MCF 10A (cell line): ENCODE measurements around the gene STPG3. TPM values are rescaled to one million over a fixed set of nuclear protein-coding genes. Genes with fewer than 3 reads are reported as not detected.

ENCODE experiments used
- BruUV-seq: library from RNA; stranded (reverse); fragments of 400-500 nt; replicated peaks from 2 replicates; lab custom pipeline; 2021; lab: Mats Ljungman, UMichigan
- CTCF ChIA-PET: fragments of 300-600 bp; sonication (Branson Sonifier 250); formaldehyde crosslinking; extraction: SDS; loops from one replicate; lab custom pipeline; 2021; ENCODE audit warnings: antibody characterized with exemption, inconsistent platforms; lab: Yijun Ruan, JAX
- POLR2A ChIA-PET: fragments of 300-600, 350-650 bp; sonication (Branson Sonifier 250); formaldehyde crosslinking; extraction: SDS; loops from one replicate; lab custom pipeline; 2020; ENCODE audit warnings: antibody characterized with exemption, inconsistent platforms; lab: Yijun Ruan, JAX
- DNase-seq: peaks from one replicate; pipeline ENCODE4 v3.0.0-alpha.2; 2018; ENCODE audit not compliant: unreplicated experiment
- H3K27ac Mint-ChIP-seq: one replicate; pipeline ENCODE4 v1.8.0; 2022; ENCODE audit warnings: mild to moderate bottlenecking, low read depth, mixed read lengths; ENCODE audit not compliant: unreplicated experiment
- H3K27me3 Mint-ChIP-seq: one replicate; pipeline ENCODE4 v1.8.0; 2022; ENCODE audit warnings: mixed read lengths; ENCODE audit not compliant: insufficient read depth, unreplicated experiment
- H3K36me3 Mint-ChIP-seq: one replicate; pipeline ENCODE4 v1.8.0; 2022; ENCODE audit warnings: mild to moderate bottlenecking, moderate library complexity, mixed read lengths; ENCODE audit not compliant: insufficient read depth, unreplicated experiment
- H3K4me1 Mint-ChIP-seq: one replicate; pipeline ENCODE4 v1.8.0; 2022; ENCODE audit warnings: mixed read lengths; ENCODE audit not compliant: insufficient read depth, unreplicated experiment
- H3K4me3 Mint-ChIP-seq: one replicate; pipeline ENCODE4 v1.8.0; 2022; ENCODE audit warnings: mild to moderate bottlenecking, moderate library complexity, mixed read lengths; ENCODE audit not compliant: unreplicated experiment
- H3K9me3 Mint-ChIP-seq: one replicate; pipeline ENCODE4 v1.8.0; 2022; ENCODE audit warnings: mixed read lengths; ENCODE audit not compliant: unreplicated experiment
- intact Hi-C: fragments of 100-400 bp; cut with micrococcal nuclease; formaldehyde crosslinking; loops from 2 replicates; pipeline ENCODE4 v1.14.1; 2022
- total RNA-seq: library from RNA; stranded (reverse); gene quantifications from 2 replicates; pipeline ENCODE4 v1.2.3, GENCODE V29; 2022
- TF ChIP-seq, protein P1 (sequence below): fragments of 200-600 bp; IDR thresholded peaks from one replicate; pipeline ENCODE4 v1.8.0; 2022; ENCODE audit warnings: antibody characterized with exemption, mild to moderate bottlenecking; ENCODE audit not compliant: unreplicated experiment

STPG3 gene
- total RNA-seq, 1 experiment from 2014 or later, result not detected

DNA sequence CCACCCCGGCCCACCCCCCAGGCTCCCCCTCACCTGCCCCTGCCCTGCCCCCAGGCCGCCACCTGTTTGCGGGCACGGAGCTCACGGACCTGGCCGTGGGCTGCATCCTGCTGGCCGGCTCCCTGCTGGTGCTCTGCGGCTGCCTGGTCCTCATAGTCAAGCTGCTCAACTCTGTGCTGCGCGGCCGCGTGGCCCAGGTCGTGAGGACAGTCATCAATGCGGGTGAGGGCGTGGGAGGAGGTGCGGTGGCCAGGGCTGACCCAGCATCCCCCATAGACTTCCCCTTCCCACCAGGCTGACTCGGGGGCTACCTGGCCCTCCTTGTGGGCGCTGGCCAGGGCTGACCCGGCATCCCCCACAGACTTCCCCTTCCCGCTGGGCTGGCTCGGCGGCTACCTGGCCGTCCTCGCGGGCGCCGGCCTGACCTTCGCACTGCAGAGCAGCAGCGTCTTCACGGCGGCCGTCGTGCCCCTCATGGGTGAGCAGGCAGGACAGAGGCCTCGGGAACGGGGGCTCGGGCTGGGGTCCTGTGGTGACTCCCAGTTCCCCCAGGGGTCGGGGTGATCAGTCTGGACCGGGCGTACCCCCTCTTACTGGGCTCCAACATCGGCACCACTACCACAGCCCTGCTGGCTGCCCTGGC lies 16.9 kb upstream of the STPG3 start:
- Mint-ChIP-seq H3K9me3 (no peaks in the 10 kb centered on the region), H3K36me3 (peaks cover 7% of the 10 kb centered on the region), H3K4me1 (no peaks in the 10 kb centered on the region), H3K4me3 (no peak overlapping the region), H3K27ac (no peak overlapping the region), H3K27me3 (no peaks in the 10 kb centered on the region)
- BruUV-seq, result no TSS peak
- DNase-seq, result no peak
- CTCF ChIA-PET, result interaction anchor here (1.7 kb wide), 1 partner anchor 114 kb away, joined by 4 read pairs; no protein-coding TSS in a partner anchor
- POLR2A ChIA-PET, result no interaction called here
- intact Hi-C loops, result no loop called here
- TF ChIP-seq, protein P1, sequence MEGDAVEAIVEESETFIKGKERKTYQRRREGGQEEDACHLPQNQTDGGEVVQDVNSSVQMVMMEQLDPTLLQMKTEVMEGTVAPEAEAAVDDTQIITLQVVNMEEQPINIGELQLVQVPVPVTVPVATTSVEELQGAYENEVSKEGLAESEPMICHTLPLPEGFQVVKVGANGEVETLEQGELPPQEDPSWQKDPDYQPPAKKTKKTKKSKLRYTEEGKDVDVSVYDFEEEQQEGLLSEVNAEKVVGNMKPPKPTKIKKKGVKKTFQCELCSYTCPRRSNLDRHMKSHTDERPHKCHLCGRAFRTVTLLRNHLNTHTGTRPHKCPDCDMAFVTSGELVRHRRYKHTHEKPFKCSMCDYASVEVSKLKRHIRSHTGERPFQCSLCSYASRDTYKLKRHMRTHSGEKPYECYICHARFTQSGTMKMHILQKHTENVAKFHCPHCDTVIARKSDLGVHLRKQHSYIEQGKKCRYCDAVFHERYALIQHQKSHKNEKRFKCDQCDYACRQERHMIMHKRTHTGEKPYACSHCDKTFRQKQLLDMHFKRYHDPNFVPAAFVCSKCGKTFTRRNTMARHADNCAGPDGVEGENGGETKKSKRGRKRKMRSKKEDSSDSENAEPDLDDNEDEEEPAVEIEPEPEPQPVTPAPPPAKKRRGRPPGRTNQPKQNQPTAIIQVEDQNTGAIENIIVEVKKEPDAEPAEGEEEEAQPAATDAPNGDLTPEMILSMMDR, result no peak

DNA sequence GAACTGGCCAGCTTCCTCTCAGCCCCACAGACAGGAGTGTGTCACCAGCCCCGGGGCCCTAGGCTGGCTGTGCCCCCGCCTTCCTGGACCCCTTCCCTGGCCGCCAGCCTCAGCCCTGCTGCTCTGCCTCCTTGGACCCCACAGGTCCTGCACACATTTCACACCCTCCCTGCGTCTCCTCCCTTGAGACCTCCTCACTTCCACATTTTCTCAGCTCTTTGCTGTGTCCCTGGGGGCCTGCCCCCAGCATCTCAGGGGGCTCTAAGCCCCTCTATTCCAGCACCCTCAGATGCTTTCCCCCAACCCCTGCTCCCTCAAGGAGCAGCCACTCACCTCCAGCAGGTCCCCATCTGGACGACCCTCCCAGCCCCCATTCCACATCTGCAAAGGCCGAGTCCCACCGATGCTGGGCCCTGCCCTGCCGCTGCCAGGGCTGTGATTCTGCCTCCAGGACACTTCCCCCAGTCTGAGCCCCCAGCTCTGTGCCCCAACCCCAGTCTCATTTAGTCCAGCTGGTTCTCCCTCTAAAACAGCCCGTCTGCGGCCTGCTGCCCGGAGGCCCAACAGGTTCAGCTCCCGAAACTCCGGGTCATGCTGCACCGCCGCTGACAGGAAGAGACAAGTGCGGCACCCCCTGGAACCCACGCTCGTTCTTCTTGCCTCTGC lies 16.2 kb upstream of the STPG3 start:
- no peak overlapping the region for H3K27ac Mint-ChIP-seq
- no peak for DNase-seq
- intact Hi-C loops, result no loop called here
- no TSS peak for BruUV-seq
- ChIA-PET POLR2A (no interaction called here), CTCF (interaction anchor here (0.6 to 1.7 kb wide), 5 partner anchors 31 to 532 kb away, joined by 3 to 4 read pairs (median 4); no protein-coding TSS in a partner anchor)
- no peaks in the 10 kb centered on the region for H3K4me1 Mint-ChIP-seq
- H3K36me3 Mint-ChIP-seq, result peaks cover 12% of the 10 kb centered on the region
- H3K9me3 Mint-ChIP-seq, result no peaks in the 10 kb centered on the region
- TF ChIP-seq, protein P1, result no peak
- H3K27me3 Mint-ChIP-seq, result no peaks in the 10 kb centered on the region
- no peak overlapping the region for H3K4me3 Mint-ChIP-seq

DNA sequence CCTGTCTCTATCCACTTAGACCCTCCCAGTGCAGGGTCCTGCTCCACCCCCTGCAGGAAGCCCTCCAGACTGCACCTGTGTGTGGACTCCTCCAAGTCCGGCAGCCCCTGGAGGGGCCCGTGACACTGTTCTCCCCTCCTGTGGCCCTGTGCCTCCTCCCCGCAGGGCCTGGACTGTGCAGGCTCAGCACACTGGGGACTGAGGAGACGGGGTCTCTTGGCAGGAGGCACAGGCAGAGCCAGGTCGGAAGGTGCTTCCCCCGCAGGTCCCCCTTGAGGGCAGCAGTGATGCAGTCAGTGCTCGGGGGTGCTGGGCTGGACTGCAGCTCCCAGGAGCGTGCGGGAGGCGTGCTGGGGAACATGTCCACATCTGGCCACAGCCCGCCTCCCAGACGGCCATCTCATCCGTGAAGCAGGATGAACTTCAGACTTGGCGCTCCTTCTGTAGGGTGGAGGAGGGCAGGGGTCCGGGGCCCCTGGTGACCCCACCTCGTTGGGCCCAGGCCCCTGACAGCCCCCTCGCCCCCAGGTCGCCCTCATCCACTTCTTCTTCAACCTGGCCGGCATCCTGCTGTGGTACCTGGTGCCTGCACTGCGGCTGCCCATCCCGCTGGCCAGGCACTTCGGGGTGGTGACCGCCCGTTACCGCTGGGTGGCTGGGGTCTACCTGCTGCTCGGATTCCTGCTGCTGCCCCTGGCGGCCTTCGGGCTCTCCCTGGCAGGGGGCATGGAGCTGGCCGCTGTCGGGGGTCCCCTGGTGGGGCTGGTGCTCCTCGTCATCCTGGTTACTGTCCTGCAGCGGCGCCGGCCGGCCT lies 15.5 kb upstream of the STPG3 start:
- ChIA-PET POLR2A (interaction anchor here (1.0 to 1.8 kb wide), 3 partner anchors 10 to 47 kb away, joined by 4 to 16 read pairs (median 5); partner anchors contain the start of genes ANAPC2, CYSRT1, SSNA1 and TPRN), CTCF (interaction anchor here (0.6 to 1.9 kb wide), 10 partner anchors 23 to 206 kb away, joined by 3 to 8 read pairs (median 4); partner anchors contain the start of gene TOR4A)
- H3K9me3 Mint-ChIP-seq, result no peaks in the 10 kb centered on the region
- H3K4me1 Mint-ChIP-seq, result no peaks in the 10 kb centered on the region
- intact Hi-C loops, result no loop called here
- no peak overlapping the region for H3K4me3 Mint-ChIP-seq
- DNase-seq, result no peak
- no peak overlapping the region for H3K27ac Mint-ChIP-seq
- BruUV-seq, result no TSS peak
- H3K36me3 Mint-ChIP-seq, result peaks cover 13% of the 10 kb centered on the region
- H3K27me3 Mint-ChIP-seq, result no peaks in the 10 kb centered on the region
- TF ChIP-seq, protein P1, result no peak
